HG02678 (cell line): ENCODE measurements around the gene SMARCD2.
A peak's percentile ranks its signal among the peaks of the same experiment; 100 is the strongest.
"Not testable (repeated sequence)": the region's sequence is repeated elsewhere in the genome, so short reads cannot be mapped to it uniquely, and the experiment has no call there.

Source experiments
- ATAC-seq: cut with Tn5 transposase; IDR thresholded peaks from one replicate; pipeline ENCODE4 v1.9.1; 2021; ENCODE audit warnings: mild to moderate bottlenecking, moderate library complexity; ENCODE audit not compliant: unreplicated experiment

SMARCD2 gene

GRCh38 chr17:63853260-63853659, 10.8 kb upstream of the SMARCD2 start:
- no peak for ATAC-seq

- ATAC-seq, result no peak
These were observed 7.9 kb upstream of the SMARCD2 start for GRCh38 chr17:63850401-63850800.

DNA sequence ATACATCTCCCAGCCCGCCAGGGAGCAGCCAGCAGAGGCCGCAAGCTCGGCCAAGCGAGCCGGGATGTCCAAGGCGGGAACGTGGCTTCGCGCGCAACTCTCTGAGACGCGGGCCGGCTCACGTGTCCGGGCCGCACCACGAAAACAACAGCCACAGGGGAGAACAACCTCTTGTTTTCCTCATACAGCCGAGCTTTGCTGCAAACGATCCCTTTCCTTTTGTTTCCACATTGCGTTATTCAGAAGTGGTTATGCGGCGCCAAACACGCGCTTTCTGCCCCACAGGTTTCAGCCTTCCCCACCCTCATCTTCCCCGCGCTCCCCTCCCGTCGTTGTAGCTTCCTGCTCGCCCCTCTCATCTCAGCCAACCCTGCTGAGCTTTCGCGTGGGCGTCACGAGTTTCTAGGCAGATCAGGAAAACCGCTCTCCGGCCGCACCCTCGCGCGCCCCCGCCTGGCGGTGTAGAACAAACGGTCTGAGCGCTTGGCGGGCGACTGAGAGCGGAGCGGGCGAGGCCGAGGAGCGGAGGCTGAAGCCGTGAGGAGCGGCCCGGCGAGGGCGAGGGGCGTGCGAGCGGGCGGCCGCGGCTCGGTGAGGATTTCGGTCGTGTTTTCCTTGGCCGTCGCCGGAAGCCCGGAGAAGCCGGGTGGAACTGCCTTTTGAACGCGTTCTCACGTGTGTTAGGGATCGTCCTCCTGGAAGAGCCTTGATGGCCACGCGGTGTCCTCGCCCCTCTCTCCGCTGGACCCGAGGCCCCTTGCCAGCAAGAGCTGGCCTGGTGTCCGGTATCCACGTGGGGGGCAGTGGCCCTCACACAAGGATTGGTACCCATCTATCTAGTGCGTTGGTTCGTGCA, 6.6 kb upstream of the SMARCD2 start:
- peak; percentile 90 for ATAC-seq

GRCh38 chr17:63847525-63848249, 5.2 kb upstream of the SMARCD2 start:
- no peak for ATAC-seq

DNA sequence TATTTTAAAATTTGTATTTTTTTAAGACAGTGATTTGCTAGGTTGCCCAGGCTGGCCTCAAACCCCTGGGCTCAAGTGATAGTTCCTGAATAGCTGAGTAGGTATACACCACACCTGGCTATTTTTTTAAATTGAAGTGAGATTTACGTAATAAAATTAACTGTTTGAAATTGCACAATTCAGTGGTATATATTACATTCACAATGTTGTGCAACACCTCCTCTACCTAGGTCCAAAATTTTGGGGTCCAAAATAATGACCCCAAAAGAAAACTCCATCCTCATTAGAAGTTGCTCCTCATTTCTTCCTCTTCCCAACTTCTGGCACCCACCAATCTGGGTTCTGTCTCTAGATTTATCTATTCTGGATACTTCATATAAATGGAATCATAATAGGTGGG, 3.0 kb upstream of the SMARCD2 start:
- ATAC-seq, result no peak

DNA sequence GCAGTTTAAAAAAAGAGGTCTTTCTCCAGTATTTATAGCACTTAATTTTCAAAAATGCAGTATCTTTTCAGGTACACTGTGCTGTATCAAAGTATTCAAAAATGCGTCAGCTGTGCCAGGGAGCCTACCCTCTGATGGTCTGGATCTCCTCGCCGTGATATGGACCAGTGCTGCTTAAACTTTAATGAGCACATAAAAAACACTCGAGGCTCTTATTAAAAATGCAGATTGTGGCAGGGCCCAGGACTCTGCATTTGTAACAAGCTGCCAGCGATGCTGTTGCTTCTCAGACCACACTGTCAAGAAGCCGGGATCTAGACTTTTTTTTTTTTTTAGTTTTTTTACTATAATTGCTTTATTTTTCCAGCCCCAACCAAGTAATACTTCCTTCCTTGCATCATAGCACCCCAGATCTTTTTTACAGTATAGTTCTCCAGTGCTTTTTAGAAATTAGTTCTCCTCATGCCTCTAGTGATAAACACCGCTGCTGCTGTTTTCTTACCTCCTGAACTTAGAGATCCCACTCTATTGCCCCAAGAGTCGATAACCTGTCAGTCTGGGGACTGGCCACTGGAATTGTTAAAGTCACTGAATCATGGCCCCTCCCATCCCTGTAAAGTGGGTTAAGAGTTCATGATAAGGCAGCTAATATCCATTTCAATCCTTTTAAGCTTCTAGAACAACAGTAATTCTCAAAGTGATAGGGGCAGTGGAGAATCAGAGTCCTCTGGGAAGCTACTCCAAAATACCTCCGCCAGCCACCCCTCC, 1.6 kb upstream of the SMARCD2 start:
- ATAC-seq, result no peak

- ATAC-seq, result not testable (repeated sequence)
These were observed 953 bp upstream of the SMARCD2 start for GRCh38 chr17:63843387-63843888.

DNA sequence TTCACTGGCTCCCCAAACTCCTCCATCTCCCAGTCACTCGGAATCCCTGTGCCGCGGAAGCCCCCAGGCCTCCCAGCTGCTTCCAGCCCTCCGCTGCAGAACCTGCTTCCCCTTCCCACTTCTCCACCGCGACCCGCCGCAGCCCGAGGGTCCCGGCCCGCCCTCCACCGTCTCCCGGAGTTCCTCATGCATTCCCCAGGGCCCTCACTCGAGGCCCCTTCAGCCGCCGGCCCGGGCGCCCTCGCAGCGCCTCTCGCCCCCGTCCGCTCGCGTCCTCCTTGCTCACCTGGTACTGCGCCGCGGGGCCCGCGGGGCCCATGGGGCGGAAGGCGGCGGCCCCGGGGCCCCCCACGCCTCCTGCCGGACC, 329 bp downstream of the SMARCD2 start:
- ATAC-seq, result peak; percentile 28

GRCh38 chr17:63841350-63842172, 924 bp downstream of the SMARCD2 start:
- ATAC-seq, result no peak

DNA sequence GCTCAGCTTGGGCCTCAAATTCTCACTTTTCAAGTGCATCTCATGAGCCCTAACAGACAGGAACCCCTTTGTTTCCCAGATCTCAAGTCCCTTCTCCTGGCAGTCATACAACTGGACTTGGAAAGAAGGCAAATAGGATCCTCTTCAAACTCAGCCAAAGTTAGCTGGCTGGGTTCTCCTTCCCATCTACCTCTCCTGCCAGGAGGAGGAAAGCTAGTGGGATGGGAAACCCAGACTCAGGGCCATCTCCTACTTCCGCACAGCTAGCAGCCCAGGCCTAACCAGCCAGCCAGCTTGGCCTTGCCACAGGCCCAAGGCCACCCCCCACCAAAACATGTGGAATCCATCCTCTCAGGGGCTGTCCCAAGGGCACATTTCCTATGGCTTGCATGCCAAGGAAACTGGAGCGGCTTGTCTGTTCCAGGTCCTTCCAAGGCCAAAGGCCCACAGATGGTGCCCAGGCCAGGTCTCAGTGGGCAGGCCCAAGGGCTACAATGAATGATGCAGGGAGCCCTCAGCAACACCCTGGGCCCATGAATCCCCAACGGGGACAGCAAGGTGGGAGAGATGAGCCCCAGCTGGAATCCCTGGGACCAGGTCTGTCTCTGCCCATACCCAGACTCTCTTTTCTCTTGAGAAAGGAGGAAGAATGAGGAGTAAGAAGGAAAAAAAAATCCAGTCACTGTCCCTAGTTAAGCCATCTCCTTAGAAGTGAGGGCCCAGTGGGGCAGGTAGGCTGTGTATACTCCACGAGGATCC, 1.7 kb downstream of the SMARCD2 start:
- no peak for ATAC-seq

DNA sequence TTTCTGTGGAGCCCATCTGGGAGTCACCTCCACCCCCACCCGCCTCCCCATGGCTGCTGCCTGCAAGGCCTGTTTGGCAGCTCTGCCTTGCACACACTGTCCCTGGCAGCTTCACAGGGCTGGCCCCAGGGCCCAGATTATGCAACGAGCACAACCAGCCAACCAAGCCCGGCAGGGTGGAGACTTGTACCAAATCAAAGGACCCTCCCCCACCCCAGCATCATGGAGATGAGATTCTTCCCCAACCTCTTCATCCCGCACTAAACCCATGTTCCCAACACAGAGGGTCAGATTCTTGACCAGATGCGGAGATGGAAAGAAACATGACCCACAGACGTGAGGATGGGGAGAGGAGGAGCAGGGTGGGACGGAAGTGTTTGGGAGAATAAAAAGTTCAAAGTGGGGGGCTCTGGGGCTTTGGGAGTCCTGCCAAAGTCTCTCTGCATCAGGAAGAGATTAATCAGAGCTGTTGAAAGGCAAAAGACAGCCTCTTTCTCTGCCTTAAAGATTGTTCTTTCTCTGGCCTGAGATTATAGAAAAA, 3.8 kb downstream of the SMARCD2 start:
- ATAC-seq, result no peak

GRCh38 chr17:63837962-63838600, 4.4 kb downstream of the SMARCD2 start:
- no peak for ATAC-seq

DNA sequence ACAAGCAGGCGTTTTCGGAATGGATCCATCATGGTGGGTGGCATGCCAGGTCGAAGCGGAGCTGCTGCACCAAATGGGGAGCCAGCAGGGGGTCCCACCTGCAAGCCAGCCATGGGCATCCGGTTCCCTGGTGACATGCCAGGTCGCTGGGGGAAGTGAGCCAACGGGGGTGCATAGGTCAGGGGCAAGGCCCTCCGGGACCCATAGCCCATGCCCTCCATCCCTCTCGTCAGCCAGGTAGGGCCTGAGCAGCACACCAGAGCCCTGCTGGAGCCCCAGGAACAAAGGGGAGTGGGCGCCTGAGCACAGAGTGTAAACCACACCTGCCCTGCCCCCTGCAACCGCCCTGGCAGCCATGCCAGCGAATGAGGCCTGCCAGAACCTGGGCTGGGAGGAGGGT, 5.0 kb downstream of the SMARCD2 start:
- no peak for ATAC-seq

DNA sequence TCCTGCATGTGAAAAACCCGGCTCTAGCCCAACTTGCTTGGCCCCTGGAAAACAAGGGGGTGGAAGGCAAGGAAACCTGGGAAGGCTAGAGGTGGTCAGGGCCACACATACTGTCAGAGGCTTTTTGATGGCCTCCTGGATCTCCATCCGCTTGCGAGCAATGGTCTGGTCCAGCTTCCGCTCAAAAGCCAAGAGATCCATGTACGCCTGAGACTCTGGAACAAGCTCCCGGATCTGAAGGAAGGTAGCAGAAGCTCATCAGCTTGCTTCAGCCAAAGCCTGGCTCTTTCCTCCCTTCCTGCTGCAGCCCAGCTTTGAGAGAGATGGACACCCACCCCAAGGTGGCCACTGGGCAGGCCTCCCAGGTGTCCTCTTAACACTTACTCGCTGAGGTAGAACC, 5.7 kb downstream of the SMARCD2 start:
- no peak for ATAC-seq

DNA sequence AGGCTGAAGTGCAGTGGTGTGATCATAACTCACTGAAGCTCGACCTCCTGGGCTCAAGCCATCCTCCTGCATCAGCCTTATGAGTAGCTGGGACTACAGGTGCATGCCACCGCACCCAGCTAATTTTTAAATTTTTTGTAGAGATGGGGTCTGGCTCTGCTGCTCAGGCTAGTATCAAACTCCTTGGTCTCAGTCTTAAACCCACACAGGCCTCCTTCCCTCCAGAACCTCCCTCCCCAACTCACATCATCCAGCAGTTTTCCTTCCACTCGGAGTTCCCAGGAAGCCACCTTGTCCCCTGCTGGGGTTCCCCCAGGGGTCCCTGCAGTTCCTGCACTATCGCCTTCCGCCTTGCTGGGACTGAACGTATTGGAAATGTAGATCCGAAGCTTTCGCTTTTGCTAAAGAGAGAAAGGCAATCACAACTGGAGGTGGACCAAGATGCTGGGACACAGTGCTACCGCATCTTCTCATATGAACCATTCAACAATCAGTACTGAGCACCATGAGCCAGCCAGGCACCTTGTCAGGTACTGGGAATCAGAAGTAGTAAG, 7.2 kb downstream of the SMARCD2 start:
- no peak for ATAC-seq

DNA sequence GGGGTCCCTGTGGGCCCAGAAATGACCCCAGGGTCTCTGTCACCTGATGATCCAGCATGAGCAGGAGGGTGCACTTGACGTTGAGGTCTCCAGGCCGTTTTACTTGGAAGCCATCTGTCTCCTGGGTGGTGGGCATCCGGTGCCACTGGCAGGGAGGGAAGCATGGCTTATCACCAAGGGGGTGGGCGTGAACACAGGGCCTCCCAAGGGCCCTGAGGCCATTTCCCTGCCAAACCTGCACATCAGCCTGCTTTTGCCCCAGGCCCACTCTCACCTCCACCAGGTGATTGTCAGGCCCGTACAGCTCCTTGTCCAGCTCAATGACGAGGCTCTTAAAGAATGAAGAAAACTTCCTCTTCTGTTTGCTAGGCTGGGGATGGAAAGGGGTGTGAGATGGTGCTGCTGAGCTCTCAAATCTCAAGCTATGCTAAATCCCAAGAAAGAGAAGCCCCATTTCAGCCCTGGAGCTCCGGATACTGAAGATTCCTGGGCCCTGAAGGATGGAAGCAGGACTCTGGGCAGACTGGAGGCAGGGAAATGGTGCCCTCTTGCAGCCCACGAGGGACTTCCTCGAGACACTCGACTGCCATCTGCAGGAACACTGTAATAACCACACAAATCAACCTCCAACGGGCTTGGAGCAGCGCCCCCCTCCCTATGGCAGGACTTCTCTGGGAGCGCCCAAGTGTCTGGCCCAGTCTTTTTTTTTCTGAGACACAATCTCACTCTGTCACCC, 7.9 kb downstream of the SMARCD2 start:
- peak; percentile 64 for ATAC-seq

GRCh38 chr17:63833741-63834373, 8.6 kb downstream of the SMARCD2 start:
- no peak for ATAC-seq
